Subcutaneous abdominal adipose tissue (tissue), 5 donors: ENCODE results near the gene NSUN6.

Experiments
- H3K27ac ChIP-seq: one replicate; pipeline ENCODE4 v1.7.0; 2013; ENCODE audit warnings: low read depth, mild to moderate bottlenecking, inconsistent platforms, low read length, moderate library complexity
- H3K27me3 ChIP-seq, 5 donors: one replicate each; pipeline ENCODE4 v1.7.0; 2013; ENCODE audit warnings: low read length in 5 of 5, inconsistent platforms in 1 of 5; ENCODE audit not compliant: control insufficient read depth in 5 of 5, insufficient read depth in 4 of 5
- H3K36me3 ChIP-seq, 5 donors: one replicate each; pipeline ENCODE4 v1.7.0; 2013; ENCODE audit warnings: low read length in 5 of 5; ENCODE audit not compliant: control insufficient read depth in 5 of 5, insufficient read depth in 5 of 5
- H3K4me1 ChIP-seq, 5 donors: one replicate each; pipeline ENCODE4 v1.7.0; 2013; ENCODE audit warnings: low read length in 5 of 5, mild to moderate bottlenecking in 3 of 5, moderate library complexity in 1 of 5; ENCODE audit not compliant: control insufficient read depth in 5 of 5, insufficient read depth in 5 of 5
- H3K4me3 ChIP-seq, 5 donors: one replicate each; pipeline ENCODE4 v1.7.0; 2013; ENCODE audit warnings: low read length in 5 of 5, low read depth in 1 of 5
- H3K9ac ChIP-seq, 5 donors: one replicate each; pipeline ENCODE4 v1.7.0; 2013; ENCODE audit warnings: low read length in 5 of 5, mild to moderate bottlenecking in 4 of 5, moderate library complexity in 3 of 5
- H3K9me3 ChIP-seq, 5 donors: one replicate each; pipeline ENCODE4 v1.7.0; 2013; ENCODE audit warnings: low read length in 5 of 5; ENCODE audit not compliant: control insufficient read depth in 5 of 5
- donor health status: healthy.
- donor health status: healthy.
- donor health status: healthy.
- donor health status: healthy.
- donor health status: healthy.

NSUN6 gene

GRCh38 chr10:18516851-18517250 lies 134.5 kb downstream of the NSUN6 start:
- no peak overlapping the region for H3K9ac ChIP-seq
- H3K27me3 ChIP-seq, result no peaks in the 10 kb centered on the region
- peaks cover 0 to 5% (median 0%) of the 10 kb centered on the region in 5 donors for H3K36me3 ChIP-seq
- H3K27ac ChIP-seq, result no peak overlapping the region
- H3K4me3 ChIP-seq, result no peak overlapping the region
- peaks cover 0 to 7% (median 2%) of the 10 kb centered on the region in 5 donors for H3K9me3 ChIP-seq
- no peaks in the 10 kb centered on the region for H3K4me1 ChIP-seq

GRCh38 chr10:18514537-18514936 lies 136.8 kb downstream of the NSUN6 start:
- H3K4me3 ChIP-seq, result no peak overlapping the region
- no peaks in the 10 kb centered on the region for H3K4me1 ChIP-seq
- no peaks in the 10 kb centered on the region for H3K27me3 ChIP-seq
- H3K36me3 ChIP-seq, result peaks cover 0 to 5% (median 0%) of the 10 kb centered on the region in 5 donors
- no peak overlapping the region for H3K9ac ChIP-seq
- H3K9me3 ChIP-seq, result peaks cover 0 to 7% (median 2%) of the 10 kb centered on the region in 5 donors
- no peak overlapping the region for H3K27ac ChIP-seq

GRCh38 chr10:18508587-18508986 lies 142.8 kb downstream of the NSUN6 start:
- Histone ChIP-seq H3K4me3 (no peak overlapping the region), H3K36me3 (peaks cover 0 to 5% (median 0%) of the 10 kb centered on the region in 5 donors), H3K4me1 (no peaks in the 10 kb centered on the region), H3K27me3 (no peaks in the 10 kb centered on the region), H3K9me3 (peaks cover 0 to 7% (median 2%) of the 10 kb centered on the region in 5 donors), H3K9ac (no peak overlapping the region), H3K27ac (no peak overlapping the region)

GRCh38 chr10:18505456-18506118 lies 145.8 kb downstream of the NSUN6 start:
- no peak overlapping the region for H3K27ac ChIP-seq

GRCh38 chr10:18504161-18504560 lies 147.2 kb downstream of the NSUN6 start:
- H3K36me3 ChIP-seq, result no peaks in the 10 kb centered on the region
- H3K27me3 ChIP-seq, result peaks cover 0 to 2% (median 0%) of the 10 kb centered on the region in 5 donors
- H3K4me1 ChIP-seq, result no peaks in the 10 kb centered on the region
- H3K27ac ChIP-seq, result no peak overlapping the region
- no peak overlapping the region for H3K9ac ChIP-seq
- no peaks in the 10 kb centered on the region for H3K9me3 ChIP-seq
- no peak overlapping the region for H3K4me3 ChIP-seq

More at GRCh38 chr10:18505456-18506118, 145.8 kb downstream of the NSUN6 start:
- Histone ChIP-seq H3K27me3 (peaks cover 0 to 2% (median 0%) of the 10 kb centered on the region in 5 donors), H3K4me1 (no peaks in the 10 kb centered on the region), H3K9me3 (no peaks in the 10 kb centered on the region), H3K4me3 (no peak overlapping the region), H3K36me3 (no peaks in the 10 kb centered on the region), H3K9ac (no peak overlapping the region)

GRCh38 chr10:18501629-18502028 lies 149.8 kb downstream of the NSUN6 start:
- Histone ChIP-seq H3K27me3 (peaks cover 0 to 2% (median 0%) of the 10 kb centered on the region in 5 donors), H3K27ac (no peak overlapping the region), H3K9ac (no peak overlapping the region), H3K4me1 (no peaks in the 10 kb centered on the region), H3K9me3 (no peaks in the 10 kb centered on the region), H3K4me3 (no peak overlapping the region), H3K36me3 (no peaks in the 10 kb centered on the region)

- no peaks in the 10 kb centered on the region for H3K36me3 ChIP-seq
- H3K9me3 ChIP-seq, result no peaks in the 10 kb centered on the region
- H3K4me3 ChIP-seq, result no peak overlapping the region
- no peak overlapping the region for H3K27ac ChIP-seq
- no peaks in the 10 kb centered on the region for H3K4me1 ChIP-seq
- no peak overlapping the region for H3K9ac ChIP-seq
- peaks cover 0 to 2% (median 0%) of the 10 kb centered on the region in 5 donors for H3K27me3 ChIP-seq
Observed at GRCh38 chr10:18501198-18501597, 150.2 kb downstream of the NSUN6 start.

GRCh38 chr10:18500576-18500975 lies 150.8 kb downstream of the NSUN6 start:
- no peaks in the 10 kb centered on the region for H3K36me3 ChIP-seq
- no peaks in the 10 kb centered on the region for H3K4me1 ChIP-seq
- H3K9ac ChIP-seq, result no peak overlapping the region
- H3K4me3 ChIP-seq, result no peak overlapping the region
- H3K27me3 ChIP-seq, result peaks cover 0 to 2% (median 0%) of the 10 kb centered on the region in 5 donors
- no peak overlapping the region for H3K27ac ChIP-seq
- H3K9me3 ChIP-seq, result no peaks in the 10 kb centered on the region

GRCh38 chr10:18498998-18499397 lies 152.4 kb downstream of the NSUN6 start:
- Histone ChIP-seq H3K27me3 (peaks cover 0 to 2% (median 0%) of the 10 kb centered on the region in 5 donors), H3K4me3 (no peak overlapping the region), H3K27ac (no peak overlapping the region), H3K9me3 (no peaks in the 10 kb centered on the region), H3K4me1 (no peaks in the 10 kb centered on the region), H3K9ac (no peak overlapping the region), H3K36me3 (no peaks in the 10 kb centered on the region)

- Histone ChIP-seq H3K27me3 (peaks cover 0 to 2% (median 0%) of the 10 kb centered on the region in 5 donors), H3K36me3 (no peaks in the 10 kb centered on the region), H3K9me3 (no peaks in the 10 kb centered on the region), H3K4me1 (no peaks in the 10 kb centered on the region), H3K9ac (no peak overlapping the region), H3K27ac (no peak overlapping the region), H3K4me3 (no peak overlapping the region)
Observed at GRCh38 chr10:18497806-18498369, 153.5 kb downstream of the NSUN6 start.
